Vagina (tissue), 2 donors: ENCODE data around the gene DCTN5.

ENCODE experiments used
- CTCF ChIP-seq, 3 experiments: fragments of 450-650 bp in 2 of 3; fragments of 200-600 bp in 1 of 3; sonication (generic) in 1 of 3; IDR thresholded peaks; one replicate each; pipeline ENCODE4 v1.5.1; 2017 to 2019; ENCODE audit warnings: antibody characterized with exemption in 3 of 3, mild to moderate bottlenecking in 2 of 3, moderate library complexity in 2 of 3
- POLR2A ChIP-seq, 2 donors: fragments of 450-650 bp; IDR thresholded peaks; one replicate each; pipeline ENCODE4 v1.6.1; 2017; ENCODE audit warnings: antibody characterized with exemption in 2 of 2, mild to moderate bottlenecking in 2 of 2, moderate library complexity in 2 of 2
- POLR2AphosphoS5 ChIP-seq, 2 donors: sonication (generic); formaldehyde crosslinking; IDR thresholded peaks; one replicate each; pipeline ENCODE4 v1.9.0; 2017; ENCODE audit warnings: antibody characterized with exemption in 2 of 2, mild to moderate bottlenecking in 2 of 2, low read depth in 1 of 2; ENCODE audit not compliant: insufficient read depth in 1 of 2

- TF ChIP-seq CTCF (IDR thresholded peaks at IDR 0.05), result no peak
- TF ChIP-seq POLR2AphosphoS5 (IDR thresholded peaks at IDR 0.05; ENCODE audit: insufficient read depth in 1 of 2, low read depth in 1 of 2), result no peak
- TF ChIP-seq POLR2A (IDR thresholded peaks at IDR 0.05), result no peak
Observed at GRCh38 chr16:23710504-23710903, 69.2 kb downstream of the DCTN5 start.
